Measurements from ENCODE around the gene PAPPA.
A peak's percentile ranks its signal among the peaks of the same experiment; 100 is the strongest.

PAPPA gene

DNA sequence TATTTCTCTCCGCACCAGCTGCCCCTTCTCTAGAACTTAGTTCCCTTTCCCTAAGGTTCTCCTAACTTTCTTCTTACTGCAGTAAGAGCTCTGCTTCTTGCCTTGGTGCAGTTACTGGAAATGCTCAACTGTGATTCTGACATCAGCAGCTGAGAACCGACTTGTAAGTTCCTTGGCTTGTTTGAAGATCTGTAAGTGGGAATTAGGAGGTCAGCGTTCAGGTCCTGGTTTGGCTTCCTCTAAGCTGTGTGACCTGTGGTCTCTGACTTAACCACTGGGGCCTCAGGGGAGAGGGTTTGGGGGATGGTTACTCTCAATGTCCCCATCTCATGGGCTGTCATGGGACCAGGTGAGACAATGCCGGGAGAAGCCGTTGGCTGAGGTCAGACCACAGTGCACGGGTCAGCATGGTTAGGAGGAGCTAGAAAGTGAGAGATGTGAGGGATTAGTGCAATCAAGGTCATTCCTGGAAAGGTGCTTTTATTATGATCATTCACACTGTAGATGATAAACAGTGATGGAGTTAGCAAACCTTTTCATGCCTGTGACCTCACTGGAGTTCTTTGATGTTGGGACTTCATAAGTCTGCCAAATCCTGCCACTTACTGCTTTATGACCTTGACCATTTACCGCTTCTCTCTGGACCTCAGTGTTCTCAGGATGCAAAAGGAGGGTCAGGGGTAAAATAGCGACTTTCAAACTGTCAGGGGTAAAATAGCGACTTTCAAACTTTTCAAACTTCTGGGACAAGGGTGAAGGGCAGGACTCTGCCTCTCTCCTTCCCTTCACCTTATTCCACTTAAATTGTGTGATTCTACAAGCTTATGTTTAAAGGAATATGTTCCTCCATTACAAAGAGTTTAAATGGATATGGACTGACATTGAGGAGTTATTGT, 7.3 kb downstream of the PAPPA start:
- no peak for TF ChIP-seq ZFX (IDR thresholded peaks at IDR 0.05)
- TF ChIP-seq, protein P1, sequence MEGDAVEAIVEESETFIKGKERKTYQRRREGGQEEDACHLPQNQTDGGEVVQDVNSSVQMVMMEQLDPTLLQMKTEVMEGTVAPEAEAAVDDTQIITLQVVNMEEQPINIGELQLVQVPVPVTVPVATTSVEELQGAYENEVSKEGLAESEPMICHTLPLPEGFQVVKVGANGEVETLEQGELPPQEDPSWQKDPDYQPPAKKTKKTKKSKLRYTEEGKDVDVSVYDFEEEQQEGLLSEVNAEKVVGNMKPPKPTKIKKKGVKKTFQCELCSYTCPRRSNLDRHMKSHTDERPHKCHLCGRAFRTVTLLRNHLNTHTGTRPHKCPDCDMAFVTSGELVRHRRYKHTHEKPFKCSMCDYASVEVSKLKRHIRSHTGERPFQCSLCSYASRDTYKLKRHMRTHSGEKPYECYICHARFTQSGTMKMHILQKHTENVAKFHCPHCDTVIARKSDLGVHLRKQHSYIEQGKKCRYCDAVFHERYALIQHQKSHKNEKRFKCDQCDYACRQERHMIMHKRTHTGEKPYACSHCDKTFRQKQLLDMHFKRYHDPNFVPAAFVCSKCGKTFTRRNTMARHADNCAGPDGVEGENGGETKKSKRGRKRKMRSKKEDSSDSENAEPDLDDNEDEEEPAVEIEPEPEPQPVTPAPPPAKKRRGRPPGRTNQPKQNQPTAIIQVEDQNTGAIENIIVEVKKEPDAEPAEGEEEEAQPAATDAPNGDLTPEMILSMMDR (conservative IDR thresholded peaks at IDR 0.05) = no peak
- H3K27ac ChIP-seq = no peak overlapping the region

DNA sequence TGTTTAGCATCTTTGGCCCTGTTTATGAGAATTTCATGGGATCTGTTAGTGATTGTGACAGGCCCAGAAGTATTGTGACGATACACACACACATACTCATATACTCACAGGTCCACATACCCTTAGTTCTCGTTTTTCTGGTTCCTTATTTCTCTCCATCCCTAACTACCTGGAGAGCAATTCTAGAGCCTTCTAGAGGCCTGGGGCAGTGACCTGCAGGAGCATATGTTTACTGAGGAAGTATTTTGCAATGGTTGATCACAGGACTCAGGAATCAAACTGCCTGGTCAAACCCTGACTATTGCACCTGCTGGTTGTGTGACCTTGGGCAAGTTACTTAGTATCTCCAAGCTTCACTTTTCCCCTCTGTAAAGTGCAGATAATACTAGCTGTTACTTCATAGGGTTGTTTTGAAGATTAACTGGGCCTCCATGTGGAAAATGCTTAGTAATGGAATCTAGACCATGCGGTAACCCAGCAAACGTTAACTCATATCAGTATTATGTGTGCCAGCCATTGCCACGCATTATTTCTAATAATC, 8.7 kb downstream of the PAPPA start:
- no peak for TF ChIP-seq ZFX (IDR thresholded peaks at IDR 0.05)
- TF ChIP-seq, protein P1 (conservative IDR thresholded peaks at IDR 0.05) = no peak
- no peak overlapping the region for H3K27ac ChIP-seq

- TF ChIP-seq, protein P1 (conservative IDR thresholded peaks at IDR 0.05) = peak; percentile 77
- no peak for TF ChIP-seq ZFX (IDR thresholded peaks at IDR 0.05)
These were observed 9.9 kb downstream of the PAPPA start for GRCh38 chr9:116163293-116164055.

DNA sequence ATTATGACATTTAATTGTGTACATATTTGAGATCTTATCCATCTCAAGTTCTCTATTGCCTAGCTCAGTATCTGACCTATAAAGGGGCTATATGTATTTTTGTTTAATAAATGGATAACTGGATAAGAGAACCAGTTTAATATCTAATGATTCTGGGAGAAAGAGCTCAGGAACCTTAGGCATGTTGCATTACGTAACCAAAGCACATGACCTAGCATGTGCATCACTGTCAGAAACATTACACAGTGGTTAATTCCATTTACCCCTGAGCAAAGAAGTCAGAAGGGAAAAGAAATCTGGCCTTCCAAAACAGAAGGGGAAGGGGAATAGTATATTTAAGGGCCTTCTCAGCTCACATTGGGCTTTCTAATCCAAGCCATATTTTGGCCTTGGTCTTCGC, 12.3 kb downstream of the PAPPA start:
- TF ChIP-seq, protein P1 (conservative IDR thresholded peaks at IDR 0.05) = no peak
- no peak for TF ChIP-seq ZFX (IDR thresholded peaks at IDR 0.05)
- H3K27ac ChIP-seq = no peak overlapping the region

More at GRCh38 chr9:116163293-116164055, 9.9 kb downstream of the PAPPA start:
- H3K27ac ChIP-seq = no peak overlapping the region

GRCh38 chr9:116166713-116167112, 13.1 kb downstream of the PAPPA start:
- H3K27ac ChIP-seq = no peak overlapping the region

GRCh38 chr9:116168231-116168630, 14.6 kb downstream of the PAPPA start:
- no peak for TF ChIP-seq ZFX (IDR thresholded peaks at IDR 0.05)
- TF ChIP-seq, protein P1 (conservative IDR thresholded peaks at IDR 0.05) = no peak
- H3K27ac ChIP-seq = no peak overlapping the region

More at GRCh38 chr9:116166713-116167112, 13.1 kb downstream of the PAPPA start:
- TF ChIP-seq, protein P1 (conservative IDR thresholded peaks at IDR 0.05) = peak; percentile 34
- no peak for TF ChIP-seq ZFX (IDR thresholded peaks at IDR 0.05)
